Breast epithelium (tissue), 3 donors: ENCODE data around the gene TMEM106C.

Experiments
- POLR2A ChIP-seq: fragments of 450-650 bp; IDR thresholded peaks from one replicate; pipeline ENCODE4 v1.6.1; 2016; ENCODE audit warnings: antibody characterized with exemption, mild to moderate bottlenecking, moderate library complexity
- TF ChIP-seq, protein P1 (sequence below), 3 donors: fragments of 450-650 bp; IDR thresholded peaks; one replicate each; pipeline ENCODE4 v1.5.1; 2016 to 2017; ENCODE audit warnings: antibody characterized with exemption in 3 of 3, mild to moderate bottlenecking in 3 of 3, moderate library complexity in 3 of 3

DNA sequence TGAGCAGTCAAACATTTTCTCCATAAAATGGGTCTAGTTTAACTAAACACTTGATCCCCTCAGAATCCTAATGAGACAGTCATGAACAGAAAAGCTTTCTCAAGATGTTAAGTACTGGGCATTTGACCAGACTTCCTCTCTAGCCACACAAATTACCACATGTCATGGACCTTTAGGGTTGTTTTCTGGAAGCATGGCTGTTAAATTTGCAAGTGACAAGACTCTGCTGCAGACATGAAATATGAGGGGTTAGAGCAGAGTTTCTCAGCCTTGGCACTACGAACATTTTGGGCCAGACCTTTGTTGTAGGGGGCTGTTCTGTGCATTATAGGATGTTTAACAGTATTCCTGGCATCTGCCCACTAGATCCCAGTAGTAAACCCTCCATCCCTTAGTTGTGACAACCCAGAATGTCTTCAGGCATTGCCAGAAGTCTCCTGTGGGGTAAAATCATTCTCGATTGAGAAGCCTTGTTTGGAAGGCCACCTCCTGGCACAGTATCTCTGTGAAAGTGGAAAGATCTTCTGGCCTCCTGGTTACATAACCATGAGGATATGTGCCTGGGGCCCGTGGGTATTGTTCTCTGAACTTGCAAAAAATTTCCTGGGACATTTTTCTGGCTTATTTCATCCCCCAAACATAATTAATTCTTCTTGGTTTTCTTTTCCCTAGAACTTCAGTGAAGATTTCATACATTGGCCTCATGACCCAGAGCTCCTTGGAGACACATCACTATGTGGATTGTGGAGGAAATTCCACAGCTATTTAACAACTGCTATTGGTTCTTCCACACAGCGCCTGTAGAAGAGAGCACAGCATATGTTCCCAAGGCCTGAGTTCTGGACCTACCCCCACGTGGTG, 4.3 kb downstream of the TMEM106C start:
- TF ChIP-seq, protein P1, sequence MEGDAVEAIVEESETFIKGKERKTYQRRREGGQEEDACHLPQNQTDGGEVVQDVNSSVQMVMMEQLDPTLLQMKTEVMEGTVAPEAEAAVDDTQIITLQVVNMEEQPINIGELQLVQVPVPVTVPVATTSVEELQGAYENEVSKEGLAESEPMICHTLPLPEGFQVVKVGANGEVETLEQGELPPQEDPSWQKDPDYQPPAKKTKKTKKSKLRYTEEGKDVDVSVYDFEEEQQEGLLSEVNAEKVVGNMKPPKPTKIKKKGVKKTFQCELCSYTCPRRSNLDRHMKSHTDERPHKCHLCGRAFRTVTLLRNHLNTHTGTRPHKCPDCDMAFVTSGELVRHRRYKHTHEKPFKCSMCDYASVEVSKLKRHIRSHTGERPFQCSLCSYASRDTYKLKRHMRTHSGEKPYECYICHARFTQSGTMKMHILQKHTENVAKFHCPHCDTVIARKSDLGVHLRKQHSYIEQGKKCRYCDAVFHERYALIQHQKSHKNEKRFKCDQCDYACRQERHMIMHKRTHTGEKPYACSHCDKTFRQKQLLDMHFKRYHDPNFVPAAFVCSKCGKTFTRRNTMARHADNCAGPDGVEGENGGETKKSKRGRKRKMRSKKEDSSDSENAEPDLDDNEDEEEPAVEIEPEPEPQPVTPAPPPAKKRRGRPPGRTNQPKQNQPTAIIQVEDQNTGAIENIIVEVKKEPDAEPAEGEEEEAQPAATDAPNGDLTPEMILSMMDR (IDR thresholded peaks at IDR 0.05) = no peak
- TF ChIP-seq POLR2A = no peak
